Measurements from ENCODE around the gene ZNF865.
A peak's percentile ranks its signal among the peaks of the same experiment; 100 is the strongest.
"Not testable (repeated sequence)": the region's sequence is repeated elsewhere in the genome, so short reads cannot be mapped to it uniquely, and the experiment has no call there.

The ZNF865 gene

GRCh38 chr19:55605637-55606470 is at the start of gene ZNF865:
Gene ZNF865 (plus strand): TSS chr19:55605647. CDS start chr19:55613619, 7,972 bp downstream.
- DNase-seq (ENCODE audit: low spot score) = peak; percentile 79

- no peak for DNase-seq (ENCODE audit: low spot score)
Measured at GRCh38 chr19:55559684-55560083, 45.8 kb upstream of the ZNF865 start.

GRCh38 chr19:55563261-55563690 is 42.2 kb upstream of the ZNF865 start:
- DNase-seq (ENCODE audit: low spot score) = no peak

- DNase-seq (ENCODE audit: low spot score) = no peak
Measured at GRCh38 chr19:55566823-55567222, 38.6 kb upstream of the ZNF865 start.

- no peak for DNase-seq (ENCODE audit: low spot score)
Measured at GRCh38 chr19:55567708-55568328, 37.6 kb upstream of the ZNF865 start.

- not testable (repeated sequence) for DNase-seq (ENCODE audit: low spot score)
Measured at GRCh38 chr19:55569477-55569876, 36.0 kb upstream of the ZNF865 start.

- not testable (repeated sequence) for DNase-seq (ENCODE audit: low spot score)
Measured at GRCh38 chr19:55573929-55574328, 31.5 kb upstream of the ZNF865 start.

- DNase-seq (ENCODE audit: low spot score) = no peak
Measured at GRCh38 chr19:55576746-55577145, 28.7 kb upstream of the ZNF865 start.

- DNase-seq (ENCODE audit: low spot score) = no peak
Measured at GRCh38 chr19:55578031-55578760, 27.3 kb upstream of the ZNF865 start.

GRCh38 chr19:55578761-55579747 is 26.4 kb upstream of the ZNF865 start:
- no peak for DNase-seq (ENCODE audit: low spot score)

GRCh38 chr19:55579766-55580621 is 25.5 kb upstream of the ZNF865 start:
- no peak for DNase-seq (ENCODE audit: low spot score)

GRCh38 chr19:55580628-55581144 is 24.8 kb upstream of the ZNF865 start, which contains the start of gene ZNF579:
Gene ZNF579 (minus strand): TSS chr19:55580848. CDS start chr19:55579639, 1,209 bp downstream.
- DNase-seq (ENCODE audit: low spot score) = peak; percentile 93

GRCh38 chr19:55581145-55581822 is 24.2 kb upstream of the ZNF865 start:
- DNase-seq (ENCODE audit: low spot score) = no peak

GRCh38 chr19:55581823-55582223 is 23.6 kb upstream of the ZNF865 start:
- no peak for DNase-seq (ENCODE audit: low spot score)

- DNase-seq (ENCODE audit: low spot score) = not testable (repeated sequence)
Measured at GRCh38 chr19:55582284-55582683, 23.2 kb upstream of the ZNF865 start.

- not testable (repeated sequence) for DNase-seq (ENCODE audit: low spot score)
Measured at GRCh38 chr19:55583897-55584296, 21.6 kb upstream of the ZNF865 start.

GRCh38 chr19:55584871-55585270 is 20.6 kb upstream of the ZNF865 start:
- no peak for DNase-seq (ENCODE audit: low spot score)

- DNase-seq (ENCODE audit: low spot score) = peak; percentile 88
Measured at GRCh38 chr19:55585658-55586339, 19.6 kb upstream of the ZNF865 start.
